ENCODE measurements around the gene MMP21. TPM values are rescaled to one million over a fixed set of nuclear protein-coding genes. Genes with fewer than 3 reads are reported as not detected.
A peak's percentile ranks its signal among the peaks of the same experiment; 100 is the strongest.

The MMP21 gene
- total and polyA plus RNA-seq, 2 of the 13 experiments (the other 11 are each of a cell fraction or from before 2014, with no cell fraction given) = not detected

GRCh38 chr10:125822878-125823662 is 47.4 kb upstream of the MMP21 start, which contains the start of the genes BCCIP and UROS (continued):
- TF ChIP-seq SCMH1 (CRISPR knock-in tag; IDR thresholded peaks at IDR 0.05; ENCODE audit: borderline replicate concordance) (no peak), CENPX (CRISPR knock-in tag; IDR thresholded peaks at IDR 0.05) (no peak), SMAD1 (CRISPR knock-in tag; IDR thresholded peaks at IDR 0.05; ENCODE audit: borderline replicate concordance, low read depth) (peak; percentile 75; the same call in 1 of the 2 replicates), ATF4 (CRISPR knock-in tag; IDR thresholded peaks at IDR 0.05) (no peak), ATM (IDR thresholded peaks at IDR 0.05; ENCODE audit: borderline replicate concordance) (no peak), NFE2L2 (IDR thresholded peaks at IDR 0.05; ENCODE audit: low read length) (no peak), MXI1 (IDR thresholded peaks at IDR 0.05; ENCODE audit: borderline replicate concordance, low read depth, low read length) (peak; percentile 80; the same call in 2 of the 3 replicates), ZNF776 (CRISPR knock-in tag; IDR thresholded peaks at IDR 0.05) (no peak), ZSCAN25 (CRISPR knock-in tag; IDR thresholded peaks at IDR 0.05) (peak; percentile 36; the same call in 1 of the 2 replicates), SMAD9 (CRISPR knock-in tag; IDR thresholded peaks at IDR 0.05) (no peak), ARNT2 (CRISPR knock-in tag; IDR thresholded peaks at IDR 0.05; ENCODE audit: low read depth) (0 out of 2 replicates have a peak, but pooled peaks have one; percentile 38), ZNF549 (CRISPR knock-in tag; IDR thresholded peaks at IDR 0.05) (no peak), ZNF773 (CRISPR knock-in tag; IDR thresholded peaks at IDR 0.05; ENCODE audit: borderline replicate concordance) (no peak), ZKSCAN1 (IDR thresholded peaks at IDR 0.05; ENCODE audit: low read length) (0 out of 2 replicates have a peak, but pooled peaks have one; percentile 40), PITX1 (CRISPR knock-in tag; IDR thresholded peaks at IDR 0.05) (no peak), ISX (CRISPR knock-in tag; conservative IDR thresholded peaks at IDR 0.05) (no peak), ZBTB14 (CRISPR knock-in tag; IDR thresholded peaks at IDR 0.05) (no peak), ZBTB3 (CRISPR knock-in tag; IDR thresholded peaks at IDR 0.05; ENCODE audit: borderline replicate concordance, low read depth) (no peak), PHF20 (CRISPR knock-in tag; IDR thresholded peaks at IDR 0.05) (peak; percentile 71), UBTF (CRISPR knock-in tag; IDR thresholded peaks at IDR 0.05) (peak; percentile 93), PRMT3 (CRISPR knock-in tag; IDR thresholded peaks at IDR 0.05; ENCODE audit: borderline replicate concordance, low read depth) (no peak), HMGXB4 (CRISPR knock-in tag; IDR thresholded peaks at IDR 0.05; ENCODE audit: borderline replicate concordance in 1 of 2, low read depth in 1 of 2) (peak in 1 of 2 experiments; percentile 73; a peak in 2 of 4 replicates), RARA (CRISPR knock-in tag; IDR thresholded peaks at IDR 0.05) (peak; percentile 64), HMG20B (CRISPR knock-in tag; conservative IDR thresholded peaks at IDR 0.05) (0 out of 2 replicates have a peak, but pooled peaks have one; percentile 21)
